ENCODE measurements around the gene TNFRSF9.

Gene TNFRSF9

DNA sequence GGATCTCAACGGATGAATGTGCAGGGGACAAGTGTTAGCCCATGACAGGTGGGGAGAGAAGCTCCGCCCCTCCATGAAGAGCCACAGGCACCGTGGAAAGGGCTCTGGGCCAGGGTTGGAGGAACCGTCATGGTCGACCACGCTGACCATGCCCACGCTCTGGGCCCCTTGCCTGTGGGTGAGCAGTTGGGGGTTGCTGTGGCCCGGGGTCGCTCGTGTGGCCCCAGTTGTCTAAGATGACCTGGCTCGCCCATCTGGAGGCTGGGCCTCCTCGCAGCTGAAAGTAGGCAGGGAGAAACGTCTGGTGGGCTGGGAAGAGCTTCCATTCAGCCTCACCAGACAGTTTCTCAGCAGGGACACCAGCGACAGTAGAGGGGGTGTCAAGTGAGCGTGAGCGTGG is 74.7 kb downstream of the TNFRSF9 start:
- TF ChIP-seq, protein P1, sequence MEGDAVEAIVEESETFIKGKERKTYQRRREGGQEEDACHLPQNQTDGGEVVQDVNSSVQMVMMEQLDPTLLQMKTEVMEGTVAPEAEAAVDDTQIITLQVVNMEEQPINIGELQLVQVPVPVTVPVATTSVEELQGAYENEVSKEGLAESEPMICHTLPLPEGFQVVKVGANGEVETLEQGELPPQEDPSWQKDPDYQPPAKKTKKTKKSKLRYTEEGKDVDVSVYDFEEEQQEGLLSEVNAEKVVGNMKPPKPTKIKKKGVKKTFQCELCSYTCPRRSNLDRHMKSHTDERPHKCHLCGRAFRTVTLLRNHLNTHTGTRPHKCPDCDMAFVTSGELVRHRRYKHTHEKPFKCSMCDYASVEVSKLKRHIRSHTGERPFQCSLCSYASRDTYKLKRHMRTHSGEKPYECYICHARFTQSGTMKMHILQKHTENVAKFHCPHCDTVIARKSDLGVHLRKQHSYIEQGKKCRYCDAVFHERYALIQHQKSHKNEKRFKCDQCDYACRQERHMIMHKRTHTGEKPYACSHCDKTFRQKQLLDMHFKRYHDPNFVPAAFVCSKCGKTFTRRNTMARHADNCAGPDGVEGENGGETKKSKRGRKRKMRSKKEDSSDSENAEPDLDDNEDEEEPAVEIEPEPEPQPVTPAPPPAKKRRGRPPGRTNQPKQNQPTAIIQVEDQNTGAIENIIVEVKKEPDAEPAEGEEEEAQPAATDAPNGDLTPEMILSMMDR (IDR thresholded peaks at IDR 0.05; ENCODE audit: low read depth, low read length, missing control alignments): no peak
- DNase-seq (ENCODE audit: extremely low read depth, low read depth): no peak
- H3K4me3 ChIP-seq (replicated peaks; ENCODE audit: low read depth, low read length): no peak overlapping the region
